ENCODE data around the gene SIGLEC15. TPM values are rescaled to one million over a fixed set of nuclear protein-coding genes. Genes with fewer than 3 reads are reported as not detected.
"Not testable (repeated sequence)": the region's sequence is repeated elsewhere in the genome, so short reads cannot be mapped to it uniquely, and the experiment has no call there.

The SIGLEC15 gene
- total RNA-seq, 1 experiment from 2014 or later, result not detected

GRCh38 chr18:45817543-45817942 is 7.9 kb upstream of the SIGLEC15 start:
- no peaks in the 10 kb centered on the region for H3K27me3 ChIP-seq (ENCODE audit: insufficient read depth, low read length)
- no peaks in the 10 kb centered on the region for H3K9me3 ChIP-seq (ENCODE audit: control insufficient read depth in 1 of 2, insufficient read depth in 1 of 2, low read depth in 1 of 2, low read length in 2 of 2)
- H3K4me2 ChIP-seq (ENCODE audit: low read length), result no peak overlapping the region
- no peaks in the 10 kb centered on the region for H3K79me2 ChIP-seq (ENCODE audit: insufficient read depth, low read length)
- no peak overlapping the region for H3K4me3 ChIP-seq (replicated peaks in 1 of 2; ENCODE audit: low read depth in 1 of 2, low read length in 2 of 2)
- DNase-seq (ENCODE audit: low read depth, low spot score), result no peak
- ATAC-seq, result no peak
- no peaks in the 10 kb centered on the region for H4K20me1 ChIP-seq (ENCODE audit: insufficient read depth)
- no peak for TF ChIP-seq RAD21 (IDR thresholded peaks at IDR 0.05; ENCODE audit: low read depth)
- TF ChIP-seq CTCF (IDR thresholded peaks at IDR 0.05 in 2 of 3, conservative IDR thresholded peaks at IDR 0.05 in 1 of 3; ENCODE audit: borderline replicate concordance in 1 of 3, insufficient read depth in 1 of 3, low read depth in 2 of 3, low read length in 2 of 3), result no peak
- TF ChIP-seq REST (IDR thresholded peaks at IDR 0.05; ENCODE audit: low read depth), result no peak
- TF ChIP-seq EZH2phosphoT487 (IDR thresholded peaks at IDR 0.05; ENCODE audit: borderline replicate concordance), result no peak
- no peak for TF ChIP-seq ATF3 (IDR thresholded peaks at IDR 0.05)
- TF ChIP-seq EZH2 (IDR thresholded peaks at IDR 0.05), result no peak
- TF ChIP-seq YY1 (IDR thresholded peaks at IDR 0.05; ENCODE audit: extremely low read depth, insufficient replicate concordance, low read depth, low read length), result no peak
- no peak for TF ChIP-seq MAX (IDR thresholded peaks at IDR 0.05)
- no peak for TF ChIP-seq POLR2A (IDR thresholded peaks at IDR 0.05; ENCODE audit: borderline replicate concordance, extremely low read depth, insufficient read depth, insufficient read length)
- no peak for TF ChIP-seq ZBTB33 (IDR thresholded peaks at IDR 0.05; ENCODE audit: extremely low read depth, insufficient replicate concordance, low read length)
- H3K9ac ChIP-seq (ENCODE audit: low read length), result no peak overlapping the region
- no peaks in the 10 kb centered on the region for H3K9me2 ChIP-seq (ENCODE audit: insufficient read depth)
- ChIA-PET RAD21 (ENCODE audit: low non-redundant PET in 1 of 2, low total read pairs in 2 of 2, uncharacterized antibody in 2 of 2, unreplicated experiment in 2 of 2) (no interaction called here), POLR2A (no interaction called here), CTCF (no interaction called here)
- no peak overlapping the region for H3K27ac ChIP-seq (ENCODE audit: low read depth, low read length)
- intact Hi-C loops (cut with micrococcal nuclease), result no loop called here
- H3K4me1 ChIP-seq (ENCODE audit: control insufficient read depth in 1 of 2, insufficient read depth in 2 of 2, low read length in 2 of 2), result no peaks in the 10 kb centered on the region
- H3K36me3 ChIP-seq (ENCODE audit: control insufficient read depth in 1 of 2, insufficient read depth in 2 of 2, low read length in 2 of 2), result no peaks in the 10 kb centered on the region
- H2AFZ ChIP-seq (ENCODE audit: low read depth, low read length, poor library complexity, severe bottlenecking), result no peak overlapping the region
- BruUV-seq (replicated peaks), result no TSS peak

GRCh38 chr18:45818765-45819164 is 6.7 kb upstream of the SIGLEC15 start:
- H3K9me3 ChIP-seq (ENCODE audit: control insufficient read depth in 1 of 2, insufficient read depth in 1 of 2, low read depth in 1 of 2, low read length in 2 of 2); DNase-seq (ENCODE audit: low read depth, low spot score); H2AFZ ChIP-seq (ENCODE audit: low read depth, low read length, poor library complexity, severe bottlenecking); H3K27ac ChIP-seq (ENCODE audit: low read depth, low read length); H3K9ac ChIP-seq (ENCODE audit: low read length); CTCF ChIA-PET; H3K27me3 ChIP-seq (ENCODE audit: insufficient read depth, low read length); ATAC-seq; H3K79me2 ChIP-seq (ENCODE audit: insufficient read depth, low read length); H3K4me3 ChIP-seq (replicated peaks in 1 of 2; ENCODE audit: low read depth in 1 of 2, low read length in 2 of 2); H4K20me1 ChIP-seq (ENCODE audit: insufficient read depth); H3K36me3 ChIP-seq (ENCODE audit: control insufficient read depth in 1 of 2, insufficient read depth in 2 of 2, low read length in 2 of 2); H3K4me2 ChIP-seq (ENCODE audit: low read length); H3K9me2 ChIP-seq (ENCODE audit: insufficient read depth); H3K4me1 ChIP-seq (ENCODE audit: control insufficient read depth in 1 of 2, insufficient read depth in 2 of 2, low read length in 2 of 2); BruUV-seq (replicated peaks); POLR2A ChIA-PET: not testable (repeated sequence)
- intact Hi-C loops (cut with micrococcal nuclease), result loop anchor here (1.0 kb wide), 1 partner anchor 13 kb away; no protein-coding TSS in a partner anchor
- RAD21 ChIA-PET (ENCODE audit: low non-redundant PET in 1 of 2, low total read pairs in 2 of 2, uncharacterized antibody in 2 of 2, unreplicated experiment in 2 of 2), result interaction anchor here in 1 of 2 experiments (0.7 kb wide), 1 partner anchor 63 kb away, joined by 3 read pairs; no protein-coding TSS in a partner anchor
